Bronchial epithelial cell (primary cell): Measurements from ENCODE around the gene ZNF668. TPM values are rescaled to one million over a fixed set of nuclear protein-coding genes. Genes with fewer than 3 reads are reported as not detected.

Experiments
- DNase-seq: peaks from one replicate; pipeline ENCODE4 v3.0.0-alpha.2; 2010; ENCODE audit warnings: low read depth
- FAIRE-seq: peaks from 2 replicates; lab custom pipeline; 2011; peaks lifted over from hg19 to GRCh38; lab: Jason Lieb, UNC
- H3K27me3 ChIP-seq: 2 replicates; pipeline ENCODE4 v1.5.1; 2011; ENCODE audit warnings: low read length; ENCODE audit not compliant: control insufficient read depth, insufficient read depth
- H3K36me3 ChIP-seq: 2 replicates; pipeline ENCODE4 v1.5.1; 2011; ENCODE audit warnings: low read length; ENCODE audit not compliant: control insufficient read depth, insufficient read depth
- H3K4me3 ChIP-seq: 2 replicates; pipeline ENCODE4 v1.5.1; 2011; ENCODE audit warnings: mild to moderate bottlenecking, low read depth, low read length, control low read depth
- total RNA-seq: library from RNA; depleted of rRNA; stranded (reverse); fragments of >200 nt; gene quantifications from 2 replicates; pipeline ENCODE4 v1.2.1, GENCODE V29; 2014
- TF ChIP-seq, protein P1 (sequence below): IDR thresholded peaks from 2 replicates; pipeline ENCODE4 v1.5.1; 2011; ENCODE audit warnings: mild to moderate bottlenecking, moderate library complexity, low read length, control low read depth, inconsistent platforms; ENCODE audit not compliant: insufficient read depth, severe bottlenecking

The ZNF668 gene
- total RNA-seq, 1 donor from 2014 or later: 8.2 TPM

DNA sequence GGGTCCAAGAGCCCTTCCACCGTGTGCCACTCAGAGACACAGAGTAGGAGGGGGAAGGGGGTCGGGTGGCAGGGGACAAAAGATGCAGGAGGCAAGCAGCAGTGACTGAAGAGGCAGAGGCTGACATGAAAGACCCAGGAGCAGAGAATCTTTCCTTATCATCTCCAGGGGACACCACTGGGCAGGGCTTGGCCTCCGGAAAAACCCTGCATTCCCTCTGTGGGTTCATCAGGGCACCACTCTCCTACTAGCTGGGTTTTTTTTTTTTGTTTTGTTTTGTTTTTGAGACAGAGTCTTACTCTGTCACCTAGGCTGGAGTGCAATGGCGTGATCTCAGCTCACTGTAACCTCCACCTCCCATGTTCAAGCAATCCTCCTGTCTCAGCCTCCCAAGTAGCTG is 42.8 kb downstream of the ZNF668 start:
- TF ChIP-seq, protein P1, sequence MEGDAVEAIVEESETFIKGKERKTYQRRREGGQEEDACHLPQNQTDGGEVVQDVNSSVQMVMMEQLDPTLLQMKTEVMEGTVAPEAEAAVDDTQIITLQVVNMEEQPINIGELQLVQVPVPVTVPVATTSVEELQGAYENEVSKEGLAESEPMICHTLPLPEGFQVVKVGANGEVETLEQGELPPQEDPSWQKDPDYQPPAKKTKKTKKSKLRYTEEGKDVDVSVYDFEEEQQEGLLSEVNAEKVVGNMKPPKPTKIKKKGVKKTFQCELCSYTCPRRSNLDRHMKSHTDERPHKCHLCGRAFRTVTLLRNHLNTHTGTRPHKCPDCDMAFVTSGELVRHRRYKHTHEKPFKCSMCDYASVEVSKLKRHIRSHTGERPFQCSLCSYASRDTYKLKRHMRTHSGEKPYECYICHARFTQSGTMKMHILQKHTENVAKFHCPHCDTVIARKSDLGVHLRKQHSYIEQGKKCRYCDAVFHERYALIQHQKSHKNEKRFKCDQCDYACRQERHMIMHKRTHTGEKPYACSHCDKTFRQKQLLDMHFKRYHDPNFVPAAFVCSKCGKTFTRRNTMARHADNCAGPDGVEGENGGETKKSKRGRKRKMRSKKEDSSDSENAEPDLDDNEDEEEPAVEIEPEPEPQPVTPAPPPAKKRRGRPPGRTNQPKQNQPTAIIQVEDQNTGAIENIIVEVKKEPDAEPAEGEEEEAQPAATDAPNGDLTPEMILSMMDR: no peak
- no peak for FAIRE-seq
- no peak overlapping the region for H3K4me3 ChIP-seq

DNA sequence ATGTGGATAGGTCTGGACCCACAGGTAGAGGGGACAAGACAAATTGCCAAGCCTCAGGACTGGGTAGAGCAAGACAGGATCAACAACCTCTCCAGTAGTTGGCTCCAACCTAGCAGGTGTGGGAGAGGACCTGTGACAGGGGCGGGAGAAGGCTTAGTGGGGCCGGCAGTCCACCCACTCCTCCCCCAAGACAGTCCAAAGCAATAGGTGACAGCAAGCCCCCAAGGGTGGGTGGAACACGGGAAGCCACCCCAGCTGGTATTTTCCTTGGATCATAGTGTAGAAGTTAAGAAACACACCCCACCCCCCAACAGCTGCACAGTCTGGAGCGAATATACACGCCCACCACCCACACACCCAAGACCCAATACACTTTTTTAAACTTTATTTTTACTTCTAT is 44.8 kb downstream of the ZNF668 start:
- no peak for DNase-seq
- no peaks in the 10 kb centered on the region for H3K27me3 ChIP-seq
- no peak overlapping the region for H3K4me3 ChIP-seq
- FAIRE-seq: no peak
- TF ChIP-seq, protein P1: no peak
- H3K36me3 ChIP-seq: no peaks in the 10 kb centered on the region

More for the DNA sequence above, 42.8 kb downstream of the ZNF668 start:
- DNase-seq: no peak
- H3K27me3 ChIP-seq: no peaks in the 10 kb centered on the region
- H3K36me3 ChIP-seq: no peaks in the 10 kb centered on the region

GRCh38 chr16:31025339-31025738 is 48.7 kb downstream of the ZNF668 start:
- no peak for FAIRE-seq

DNA sequence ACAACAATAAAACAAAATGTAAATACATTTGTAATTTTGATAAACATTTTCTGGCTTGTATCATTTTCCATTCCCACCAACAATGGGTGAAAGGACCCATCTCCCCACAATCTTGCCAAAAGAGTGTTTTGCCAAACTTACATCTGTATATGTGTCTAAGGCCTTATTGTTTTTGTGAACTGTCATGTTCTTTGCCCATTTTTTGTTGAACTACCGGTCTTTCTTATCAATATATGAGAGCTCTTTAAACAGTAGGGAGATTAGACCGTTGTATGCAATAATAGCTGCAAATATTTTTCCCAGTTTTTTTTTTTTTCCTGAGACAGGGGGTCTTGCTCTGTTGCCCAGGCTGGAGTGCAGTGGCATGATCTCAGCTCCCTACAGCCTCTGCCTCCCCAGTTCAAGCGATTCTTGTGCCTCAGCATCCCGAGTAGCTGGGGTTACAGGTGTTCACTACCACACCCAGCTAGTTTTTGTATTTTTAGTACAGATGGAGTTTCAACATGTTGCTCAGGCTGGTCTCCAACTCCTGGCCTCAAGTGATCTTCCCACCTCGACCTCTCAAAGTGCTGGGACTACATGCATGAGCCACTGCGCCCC is 50.3 kb downstream of the ZNF668 start:
- no peak for FAIRE-seq
- Histone ChIP-seq H3K36me3 (no peaks in the 10 kb centered on the region), H3K27me3 (no peaks in the 10 kb centered on the region), H3K4me3 (no peak overlapping the region)
- TF ChIP-seq, protein P1: no peak
- no peak for DNase-seq

More at GRCh38 chr16:31025339-31025738, 48.7 kb downstream of the ZNF668 start:
- TF ChIP-seq, protein P1: no peak
- Histone ChIP-seq H3K27me3 (no peaks in the 10 kb centered on the region), H3K36me3 (no peaks in the 10 kb centered on the region), H3K4me3 (no peak overlapping the region)
- DNase-seq: no peak

DNA sequence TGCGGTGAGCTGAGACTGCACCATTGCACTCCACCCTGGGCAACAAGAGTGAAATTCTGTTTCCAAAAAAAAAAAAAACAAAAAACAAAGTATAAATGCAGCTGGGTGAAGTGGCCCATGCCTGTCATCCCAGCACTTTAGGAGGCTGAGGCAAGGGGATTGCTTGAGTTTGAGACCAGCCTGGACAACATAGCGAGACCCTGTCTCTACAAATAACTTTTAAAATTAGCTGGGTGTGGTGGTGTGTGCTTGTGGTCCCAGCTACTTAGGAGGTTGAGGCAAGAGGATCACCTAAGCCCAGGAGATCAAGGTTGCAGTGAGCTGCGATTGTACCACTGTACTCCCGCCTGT is 50.8 kb downstream of the ZNF668 start:
- no peaks in the 10 kb centered on the region for H3K36me3 ChIP-seq
- no peak overlapping the region for H3K4me3 ChIP-seq
- TF ChIP-seq, protein P1: no peak
- no peak for FAIRE-seq
- no peak for DNase-seq
- no peaks in the 10 kb centered on the region for H3K27me3 ChIP-seq
